ENCODE data around the gene CDK14. TPM values are rescaled to one million over a fixed set of nuclear protein-coding genes. Genes with fewer than 3 reads are reported as not detected.

CDK14 gene
- total and polyA plus RNA-seq, 2 donors (not counting 3 experiments of a cell fraction or from before 2014, with no cell fraction given) = 5.5 to 34.2 TPM

GRCh38 chr7:91157579-91158320 is 561.6 kb downstream of the CDK14 start:
- Histone ChIP-seq H3K27me3 (ENCODE audit: control insufficient read depth in 2 of 2, insufficient read depth in 2 of 2, low read length in 2 of 2) (no peaks in the 10 kb centered on the region), H3K4me2 (ENCODE audit: insufficient read depth, low read length) (no peak overlapping the region), H3K9me3 (replicated peaks; ENCODE audit: control insufficient read depth, insufficient read depth, low read length) (no peaks in the 10 kb centered on the region), H3K9me1 (replicated peaks; ENCODE audit: control insufficient read depth, extremely low read depth, insufficient read depth, low read length) (no peaks in the 10 kb centered on the region), H3K4me3 (replicated peaks in 1 of 3; ENCODE audit: insufficient read depth in 1 of 3, low read depth in 1 of 3, low read length in 3 of 3) (no peak overlapping the region), H3K79me2 (ENCODE audit: control insufficient read depth, insufficient read depth, low read length) (no peaks in the 10 kb centered on the region), H3K36me3 (ENCODE audit: control insufficient read depth in 2 of 2, extremely low read depth in 1 of 2, insufficient read depth in 2 of 2, low read length in 2 of 2) (no peaks in the 10 kb centered on the region), H2AFZ (ENCODE audit: low read depth, low read length) (no peak overlapping the region), H4K20me1 (replicated peaks; ENCODE audit: control insufficient read depth, extremely low read depth, insufficient read depth, low read length) (no peaks in the 10 kb centered on the region), H3K27ac (ENCODE audit: insufficient read depth, low read depth, low read length) (no peak overlapping the region), H3K4me1 (ENCODE audit: control insufficient read depth, extremely low read depth, insufficient read depth, low read length) (no peaks in the 10 kb centered on the region), H3K9ac (replicated peaks; ENCODE audit: extremely low read depth, insufficient read depth, low read length) (no peak overlapping the region)
- no peak for TF ChIP-seq MYC (IDR thresholded peaks at IDR 0.05; ENCODE audit: low read depth, low read length)
- no peak for TF ChIP-seq CTCF (IDR thresholded peaks at IDR 0.05; ENCODE audit: extremely low read depth in 1 of 2, insufficient read depth in 1 of 2, low read depth in 1 of 2, low read length in 2 of 2)
- TF ChIP-seq MAX (IDR thresholded peaks at IDR 0.05; ENCODE audit: insufficient read depth, insufficient read length) = no peak
- no peak for TF ChIP-seq JUN (IDR thresholded peaks at IDR 0.05; ENCODE audit: borderline replicate concordance, insufficient read depth, insufficient read length, low read depth)
- no peak for TF ChIP-seq FOS (IDR thresholded peaks at IDR 0.05; ENCODE audit: borderline replicate concordance, insufficient read depth, low read length)
- TF ChIP-seq GATA2 (IDR thresholded peaks at IDR 0.05; ENCODE audit: insufficient read depth, insufficient read length, low read depth, low read length) = no peak
- TF ChIP-seq POLR2A (IDR thresholded peaks at IDR 0.05; ENCODE audit: low read depth, low read length) = no peak
- no peak for TF ChIP-seq EZH2 (IDR thresholded peaks at IDR 0.05; ENCODE audit: borderline replicate concordance, low read depth, low read length, severe bottlenecking)
- TF ChIP-seq POLR2AphosphoS5 (IDR thresholded peaks at IDR 0.05; ENCODE audit: insufficient read depth, low read depth, low read length) = no peak
- intact Hi-C loops (cut with micrococcal nuclease) (no loop called here), dilution Hi-C loops (cut with MboI; ENCODE audit: extremely low pct_ligation_motif_present, low sequenced_read_pairs) (no loop called here)
- CTCF ChIA-PET = interaction anchor here (1.2 kb wide), 1 partner anchor 9 kb away, joined by 4 read pairs; no protein-coding TSS in a partner anchor
- no TSS peak for BruUV-seq (replicated peaks)
- no peak for DNase-seq (ENCODE audit: low read depth, low spot score)
- POLR2A ChIA-PET = no interaction called here
- FAIRE-seq = no peak
